SHP77 treated with DMSO at 0.1 percent for 48 hours (cell line): ENCODE results near the gene ASB1.

Experiments
- DNase-seq: peaks from one replicate; lab custom pipeline; 2025; lab: John Stamatoyannopoulos, UW

Gene ASB1

DNA sequence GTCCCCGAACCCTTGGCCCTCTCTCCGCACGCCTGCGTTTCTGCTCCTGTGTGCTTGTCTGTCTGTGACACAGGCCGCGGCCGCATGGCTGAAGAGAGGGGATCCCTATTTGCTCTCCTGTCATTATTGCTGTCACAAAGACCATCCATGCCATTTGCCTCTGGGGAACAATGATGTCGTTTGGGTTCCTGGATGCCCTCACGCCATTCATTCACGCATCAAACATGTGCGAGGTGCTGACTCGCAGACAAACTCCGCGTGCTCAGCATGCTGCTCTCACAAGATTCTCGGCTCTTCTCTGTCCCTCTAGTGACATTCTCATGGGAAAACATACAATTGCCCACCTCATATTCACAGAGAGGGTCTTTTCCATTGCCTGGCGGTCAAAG is 67.8 kb downstream of the ASB1 start:
- no peak for DNase-seq

GRCh38 chr2:238495422-238495821 is 68.7 kb downstream of the ASB1 start:
- DNase-seq: no peak

DNA sequence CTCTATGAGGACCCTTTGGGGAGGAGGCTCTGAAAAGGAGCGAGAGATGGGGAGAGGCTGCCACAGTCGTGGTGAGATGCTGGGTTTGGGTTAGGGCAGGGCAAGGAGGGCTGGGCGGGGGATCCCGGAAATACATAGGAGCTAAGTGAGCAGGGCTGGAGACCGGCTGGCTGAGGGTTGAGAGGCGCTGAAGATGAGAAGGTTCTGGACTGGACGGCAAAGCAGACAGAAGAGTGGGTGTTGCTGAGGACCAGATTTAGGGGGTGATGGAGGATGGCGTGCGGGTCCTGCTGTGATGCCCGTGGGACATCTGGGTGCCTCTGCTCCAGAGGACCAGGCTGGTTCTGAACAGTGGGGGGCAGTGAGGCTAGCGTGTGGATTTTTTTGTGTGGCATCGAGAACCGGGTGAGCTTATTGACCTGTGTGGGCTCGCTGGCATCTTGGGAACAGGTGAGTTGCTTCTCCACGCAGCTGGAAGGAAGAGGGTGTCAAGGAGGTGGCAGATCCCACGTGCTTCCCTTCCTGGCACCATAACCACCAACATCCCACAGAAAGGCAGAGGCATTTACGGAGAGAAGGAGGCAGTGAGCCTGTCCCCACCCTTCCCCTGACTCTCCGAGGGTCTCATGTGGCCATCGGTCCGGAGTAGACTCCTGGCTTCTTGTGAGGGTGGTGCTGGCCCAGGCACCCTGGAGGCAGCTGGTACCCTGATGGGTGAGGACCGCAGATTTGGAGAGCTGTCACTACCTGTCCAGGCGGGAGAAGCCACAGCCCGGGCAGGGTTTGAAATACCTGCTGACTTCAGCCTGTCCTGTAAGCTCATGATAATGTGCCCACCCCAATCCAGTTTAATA is 70.3 kb downstream of the ASB1 start:
- DNase-seq: no peak

DNA sequence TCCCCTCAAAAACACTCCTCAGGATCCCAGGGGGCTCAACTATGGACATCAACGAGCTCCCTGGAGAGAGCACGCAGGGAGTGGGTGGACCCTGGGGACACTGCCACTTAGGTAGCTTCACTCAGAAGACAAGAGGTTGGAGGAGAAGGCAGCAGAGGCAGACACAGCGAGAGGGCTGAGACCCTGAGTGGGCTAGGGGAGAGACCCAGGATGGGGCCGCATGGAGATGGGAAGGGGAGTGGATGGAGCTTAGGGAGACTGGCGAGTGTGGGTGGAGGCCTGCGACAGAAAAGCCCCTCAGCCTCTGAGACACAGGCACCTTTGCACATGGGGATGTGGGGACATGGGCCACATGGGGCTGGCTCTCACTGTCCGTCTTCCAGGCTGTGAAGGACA is 70.9 kb downstream of the ASB1 start:
- no peak for DNase-seq

GRCh38 chr2:238498188-238498587 is 71.5 kb downstream of the ASB1 start:
- DNase-seq: no peak

GRCh38 chr2:238498691-238499295 is 72.1 kb downstream of the ASB1 start:
- DNase-seq: no peak

DNA sequence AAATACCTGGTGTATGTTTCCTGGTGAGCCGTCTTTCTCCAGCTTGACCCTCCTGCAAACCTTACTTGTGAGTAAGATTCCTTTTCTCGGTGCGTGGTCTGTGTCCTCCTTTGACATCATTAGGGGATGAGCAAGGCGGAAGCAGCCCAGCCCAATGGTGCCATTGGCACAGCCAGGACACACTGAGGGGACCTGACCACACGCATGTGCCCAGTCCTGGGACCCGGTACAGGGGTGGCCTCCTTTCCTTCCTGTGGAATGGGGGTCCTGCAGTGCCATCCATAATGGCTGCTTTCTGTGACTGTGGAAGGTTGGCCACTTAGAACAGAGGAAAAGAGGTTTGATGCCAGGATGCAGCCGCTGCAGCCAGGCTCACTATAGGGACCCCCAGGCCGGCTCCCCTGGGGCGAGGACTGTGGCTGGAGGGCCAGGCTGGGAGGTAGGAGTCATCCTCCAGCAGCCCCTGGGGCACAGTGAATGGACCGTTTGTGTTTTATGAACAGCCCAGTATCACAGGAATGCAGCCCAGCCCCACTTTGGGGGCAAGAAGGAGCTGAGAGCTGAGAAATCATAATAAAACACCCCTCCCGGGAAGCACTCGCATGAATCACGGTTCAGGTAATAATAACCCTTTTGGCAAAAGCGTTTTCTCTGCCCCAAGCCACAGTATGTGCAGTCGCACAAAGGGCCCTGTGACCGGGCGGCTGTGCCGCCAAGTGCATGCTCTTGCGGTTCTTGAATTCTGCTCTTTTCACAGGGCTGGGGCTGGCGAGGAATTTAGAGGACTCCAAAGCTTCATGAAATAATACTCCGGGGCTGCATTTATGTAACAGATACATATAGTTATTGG is 73.2 kb downstream of the ASB1 start:
- no peak for DNase-seq

- DNase-seq: no peak
These were observed 74.6 kb downstream of the ASB1 start for GRCh38 chr2:238501311-238501710.
